HEK293 (cell line): Measurements from ENCODE around the gene ANKRD22.
"Not testable (repeated sequence)": the region's sequence is repeated elsewhere in the genome, so short reads cannot be mapped to it uniquely, and the experiment has no call there.

Source experiments
- CTCF ChIA-PET: fragments of 350-600 bp; formaldehyde crosslinking; extraction: SDS; loops from one replicate; lab custom pipeline; 2021; ENCODE audit warnings: antibody characterized with exemption; lab: Yijun Ruan, JAX
- POLR2A ChIA-PET: fragments of 300-600 bp; formaldehyde crosslinking; extraction: SDS; loops from one replicate; lab custom pipeline; 2020; ENCODE audit warnings: antibody characterized with exemption, inconsistent platforms; lab: Yijun Ruan, JAX
- H3K27ac ChIP-seq: fragments of 200-500 bp; sonication (Bioruptor generic); 2 replicates; pipeline ENCODE4 v1.5.1; 2014; ENCODE audit warnings: low read depth, low read length, control low read depth, inconsistent platforms; ENCODE audit errors: extremely low read depth
- H3K36me3 ChIP-seq, 2 experiments: fragments of 200-500 bp in 1 of 2; sonication (Bioruptor generic) in 1 of 2; 1 replicate in 1 of 2; 2 replicates in 1 of 2; pipeline ENCODE4 v1.5.1; 2014 to 2017; ENCODE audit warnings: inconsistent platforms in 2 of 2, low read length in 2 of 2; ENCODE audit not compliant: control insufficient read depth in 2 of 2, insufficient read depth in 1 of 2
- H3K4me1 ChIP-seq: fragments of 200-500 bp; sonication (Bioruptor generic); 2 replicates; pipeline ENCODE4 v1.5.1; 2014; ENCODE audit warnings: mild to moderate bottlenecking, low read length, inconsistent platforms; ENCODE audit not compliant: control insufficient read depth, insufficient read depth
- H3K4me3 ChIP-seq: 2 replicates; pipeline ENCODE4 v1.5.1; 2011; ENCODE audit warnings: low read depth, mild to moderate bottlenecking, control low read depth, low read length, moderate library complexity
- H3K9me3 ChIP-seq: fragments of 200-500 bp; sonication (Bioruptor generic); 2 replicates; pipeline ENCODE4 v1.5.1; 2014; ENCODE audit warnings: low read depth, low read length, inconsistent platforms; ENCODE audit not compliant: control insufficient read depth, insufficient read depth
- ELK4 ChIP-seq: IDR thresholded peaks from 2 replicates; pipeline ENCODE4 v1.6.1; 2011; ENCODE audit warnings: mild to moderate bottlenecking, low read depth, low read length, borderline replicate concordance
- KLF8 ChIP-seq: fragments of 450-650 bp; formaldehyde crosslinking; IDR thresholded peaks from 2 replicates; pipeline ENCODE4 v1.5.1; 2016; ENCODE audit warnings: missing biosample characterization, missing genetic modification characterization
- MEIS1 ChIP-seq: sonication (generic); formaldehyde crosslinking; IDR thresholded peaks from 2 replicates; pipeline ENCODE4 v1.8.1; 2022; ENCODE audit warnings: missing genetic modification reagents, mild to moderate bottlenecking, borderline replicate concordance
- OSR2 ChIP-seq: fragments of 450-650 bp; formaldehyde crosslinking; IDR thresholded peaks from 2 replicates; pipeline ENCODE4 v1.5.1; 2016; ENCODE audit warnings: missing biosample characterization, missing genetic modification characterization
- OVOL3 ChIP-seq: fragments of 450-650 bp; formaldehyde crosslinking; IDR thresholded peaks from 2 replicates; pipeline ENCODE4 v1.5.1; 2016; ENCODE audit warnings: missing biosample characterization, missing genetic modification characterization
- SP2 ChIP-seq: fragments of 450-650 bp; formaldehyde crosslinking; IDR thresholded peaks from 2 replicates; pipeline ENCODE4 v1.5.1; 2016; ENCODE audit warnings: missing biosample characterization, missing genetic modification characterization
- TRIM28 ChIP-seq: IDR thresholded peaks from 2 replicates; pipeline ENCODE4 v1.6.1; 2011; ENCODE audit warnings: low read length, control low read depth, borderline replicate concordance
- WT1 ChIP-seq: fragments of 450-650 bp; formaldehyde crosslinking; IDR thresholded peaks from 2 replicates; pipeline ENCODE4 v1.5.1; 2016; ENCODE audit warnings: missing biosample characterization, missing genetic modification characterization
- YY1 ChIP-seq: fragments of 450-650 bp; formaldehyde crosslinking; IDR thresholded peaks from 2 replicates; pipeline ENCODE4 v1.5.1; 2018; ENCODE audit warnings: missing biosample characterization, missing genetic modification characterization
- ZBTB26 ChIP-seq: fragments of 450-650 bp; formaldehyde crosslinking; optimal IDR thresholded peaks from 2 replicates; pipeline ENCODE3; 2016; ENCODE audit warnings: missing biosample characterization, mild to moderate bottlenecking, missing genetic modification characterization
- ZBTB8A ChIP-seq: fragments of 450-650 bp; formaldehyde crosslinking; IDR thresholded peaks from 2 replicates; pipeline ENCODE4 v1.5.1; 2016; ENCODE audit warnings: missing biosample characterization, missing genetic modification characterization
- ZEB2 ChIP-seq: fragments of 450-650 bp; formaldehyde crosslinking; IDR thresholded peaks from 2 replicates; pipeline ENCODE4 v1.5.1; 2016; ENCODE audit warnings: missing biosample characterization, missing genetic modification characterization
- ZNF132 ChIP-seq: fragments of 450-650 bp; formaldehyde crosslinking; IDR thresholded peaks from 2 replicates; pipeline ENCODE4 v1.5.1; 2017; ENCODE audit warnings: missing biosample characterization, missing genetic modification characterization, borderline replicate concordance
- ZNF169 ChIP-seq: fragments of 450-650 bp; formaldehyde crosslinking; IDR thresholded peaks from 2 replicates; pipeline ENCODE4 v1.5.1; 2016; ENCODE audit warnings: missing biosample characterization, missing genetic modification characterization
- ZNF184 ChIP-seq: fragments of 450-650 bp; IDR thresholded peaks from 2 replicates; pipeline ENCODE4 v1.5.1; 2018; ENCODE audit warnings: missing biosample characterization, mild to moderate bottlenecking, missing genetic modification characterization
- ZNF311 ChIP-seq: fragments of 450-650 bp; formaldehyde crosslinking; IDR thresholded peaks from 2 replicates; pipeline ENCODE4 v1.5.1; 2017; ENCODE audit warnings: missing biosample characterization, missing genetic modification characterization, borderline replicate concordance
- ZNF518A ChIP-seq: fragments of 450-650 bp; formaldehyde crosslinking; conservative IDR thresholded peaks from 2 replicates; pipeline ENCODE4 v1.5.1; 2016; ENCODE audit warnings: low read depth, missing biosample characterization, missing genetic modification characterization
- ZNF544 ChIP-seq: fragments of 450-650 bp; formaldehyde crosslinking; IDR thresholded peaks from 2 replicates; pipeline ENCODE4 v1.5.0; 2017; ENCODE audit warnings: missing biosample characterization, missing genetic modification characterization
- ZNF580 ChIP-seq: fragments of 450-650 bp; formaldehyde crosslinking; IDR thresholded peaks from 2 replicates; pipeline ENCODE4 v1.5.1; 2016; ENCODE audit warnings: missing biosample characterization, missing genetic modification characterization
- ZNF596 ChIP-seq: fragments of 450-650 bp; IDR thresholded peaks from 2 replicates; pipeline ENCODE4 v1.5.0; 2018; ENCODE audit warnings: missing biosample characterization, mild to moderate bottlenecking, missing genetic modification characterization, moderate library complexity
- ZNF626 ChIP-seq: fragments of 450-650 bp; sonication (Bioruptor Pico); formaldehyde crosslinking; IDR thresholded peaks from 2 replicates; pipeline ENCODE4 v1.5.1; 2018; ENCODE audit warnings: missing biosample characterization, missing genetic modification characterization, inconsistent platforms
- ZNF791 ChIP-seq: fragments of 450-650 bp; formaldehyde crosslinking; IDR thresholded peaks from 2 replicates; pipeline ENCODE4 v1.5.1; 2016; ENCODE audit warnings: missing biosample characterization, missing genetic modification characterization
- ZXDB ChIP-seq: fragments of 450-650 bp; formaldehyde crosslinking; IDR thresholded peaks from 2 replicates; pipeline ENCODE4 v1.5.1; 2016; ENCODE audit warnings: missing biosample characterization, missing genetic modification characterization

The ANKRD22 gene

GRCh38 chr10:88838766-88839350, 12.8 kb downstream of the ANKRD22 start (continued):
- TF ChIP-seq ZNF518A (tag by site-specific recombination) (no peak), ZNF580 (no peak), ELK4 (no peak), YY1 (tag by site-specific recombination) (no peak), ZNF544 (tag by site-specific recombination) (no peak), MEIS1 (CRISPR knock-in tag) (no peak)

- H3K9me3 ChIP-seq, H3K36me3 ChIP-seq, H3K27ac ChIP-seq, H3K4me1 ChIP-seq, POLR2A ChIA-PET, H3K4me3 ChIP-seq: not testable (repeated sequence)
- CTCF ChIA-PET = interaction anchor here (0.7 to 13.0 kb wide), 15 partner anchors 11 to 1104 kb away, joined by 3 to 456 read pairs (median 4); partner anchors contain the start of genes ANKRD22 and STAMBPL1
These were observed 14.0 kb downstream of the ANKRD22 start for GRCh38 chr10:88837632-88838031.

- Histone ChIP-seq H3K9me3 (no peaks in the 10 kb centered on the region), H3K4me1 (0 out of 2 replicates have a peak, but pooled peaks cover 3% of the 10 kb centered on the region), H3K4me3 (no peak overlapping the region), H3K36me3 (no peaks in the 10 kb centered on the region)
- ChIA-PET POLR2A (interaction anchor here (1.2 kb wide), 2 partner anchors 44 to 97 kb away, joined by 4 to 7 read pairs; partner anchors contain the start of gene STAMBPL1), CTCF (interaction anchor here (0.5 to 13.0 kb wide), 54 partner anchors 9 to 907 kb away, joined by 3 to 456 read pairs (median 5); partner anchors contain the start of genes ANKRD22, FAS and STAMBPL1)
- TF ChIP-seq ZEB2 (no peak), OSR2 (tag by site-specific recombination) (no peak), ZBTB26 (no peak), ZNF626 (tag by site-specific recombination) (no peak), WT1 (tag by site-specific recombination) (no peak), ZNF596 (no peak), ZXDB (tag by site-specific recombination) (no peak), ZNF184 (tag by site-specific recombination) (no peak), KLF8 (tag by site-specific recombination) (no peak), ZNF311 (tag by site-specific recombination) (no peak), SP2 (tag by site-specific recombination) (no peak), TRIM28 (no peak), ZNF169 (tag by site-specific recombination) (no peak), ZBTB8A (tag by site-specific recombination) (no peak), ZNF132 (tag by site-specific recombination) (no peak), OVOL3 (tag by site-specific recombination) (no peak), ZNF791 (no peak)
- TF ChIP-seq, all 188 proteins: peak for 0
- no peak overlapping the region for H3K27ac ChIP-seq
These were observed 15.8 kb downstream of the ANKRD22 start for GRCh38 chr10:88835910-88836221.
